ENCODE results near the gene VPS16. TPM values are rescaled to one million over a fixed set of nuclear protein-coding genes. Genes with fewer than 3 reads are reported as not detected.
"Not testable (repeated sequence)": the region's sequence is repeated elsewhere in the genome, so short reads cannot be mapped to it uniquely, and the experiment has no call there.

The VPS16 gene
- total RNA-seq, 1 experiment from 2014 or later = 16.3 TPM

- no peak for DNase-seq
- H3K4me1 ChIP-seq = no peaks in the 10 kb centered on the region
These were observed 39.2 kb upstream of the VPS16 start for GRCh38 chr20:2801286-2801728.

GRCh38 chr20:2804041-2804828, 36.3 kb upstream of the VPS16 start:
- Histone ChIP-seq H3K36me3 (no peaks in the 10 kb centered on the region), H3K27ac (no peak overlapping the region), H3K9me3 (replicated peaks) (no peaks in the 10 kb centered on the region), H3K4me1 (no peaks in the 10 kb centered on the region), H3K27me3 (no peaks in the 10 kb centered on the region), H3K4me3 (no peak overlapping the region)
- no peak for DNase-seq

More at GRCh38 chr20:2801286-2801728, 39.2 kb upstream of the VPS16 start:
- H3K9me3 ChIP-seq (replicated peaks) = no peaks in the 10 kb centered on the region
- no peaks in the 10 kb centered on the region for H3K27me3 ChIP-seq
- no peak overlapping the region for H3K4me3 ChIP-seq
- H3K27ac ChIP-seq = no peak overlapping the region
- H3K36me3 ChIP-seq = no peaks in the 10 kb centered on the region

- H3K9me3 ChIP-seq (replicated peaks) = no peaks in the 10 kb centered on the region
- no peaks in the 10 kb centered on the region for H3K36me3 ChIP-seq
- no peak for DNase-seq
- H3K4me3 ChIP-seq = no peak overlapping the region
- H3K27ac ChIP-seq = no peak overlapping the region
- no peaks in the 10 kb centered on the region for H3K27me3 ChIP-seq
- H3K4me1 ChIP-seq = no peaks in the 10 kb centered on the region
These were observed 35.5 kb upstream of the VPS16 start for GRCh38 chr20:2804852-2805688.

- Histone ChIP-seq H3K4me1 (no peaks in the 10 kb centered on the region), H3K9me3 (replicated peaks) (no peaks in the 10 kb centered on the region), H3K36me3 (no peaks in the 10 kb centered on the region), H3K4me3 (no peak overlapping the region), H3K27ac (no peak overlapping the region), H3K27me3 (no peaks in the 10 kb centered on the region)
- DNase-seq = no peak
These were observed 34.7 kb upstream of the VPS16 start for GRCh38 chr20:2805689-2806350.

- Histone ChIP-seq H3K9me3 (replicated peaks) (no peaks in the 10 kb centered on the region), H3K4me3 (no peak overlapping the region), H3K36me3 (no peaks in the 10 kb centered on the region), H3K27ac (no peak overlapping the region), H3K27me3 (no peaks in the 10 kb centered on the region), H3K4me1 (no peaks in the 10 kb centered on the region)
- no peak for DNase-seq
These were observed 34.2 kb upstream of the VPS16 start for GRCh38 chr20:2806351-2806701.

GRCh38 chr20:2807019-2807418, 33.5 kb upstream of the VPS16 start:
- no peak for DNase-seq
- Histone ChIP-seq H3K27me3 (no peaks in the 10 kb centered on the region), H3K9me3 (replicated peaks) (peaks cover 2% of the 10 kb centered on the region), H3K36me3 (no peaks in the 10 kb centered on the region), H3K27ac (no peak overlapping the region), H3K4me3 (no peak overlapping the region), H3K4me1 (no peaks in the 10 kb centered on the region)

- not testable (repeated sequence) for H3K4me3 ChIP-seq; H3K4me1 ChIP-seq; H3K27me3 ChIP-seq; H3K9me3 ChIP-seq (replicated peaks); H3K27ac ChIP-seq; DNase-seq; H3K36me3 ChIP-seq
These were observed 32.6 kb upstream of the VPS16 start for GRCh38 chr20:2807929-2808328.

- no peak overlapping the region for H3K27ac ChIP-seq
- peaks cover 7% of the 10 kb centered on the region for H3K9me3 ChIP-seq (replicated peaks)
- H3K36me3 ChIP-seq = no peaks in the 10 kb centered on the region
- peaks cover 15% of the 10 kb centered on the region for H3K4me1 ChIP-seq
- no peak for DNase-seq
- no peaks in the 10 kb centered on the region for H3K27me3 ChIP-seq
- H3K4me3 ChIP-seq = no peak overlapping the region
These were observed 30.9 kb upstream of the VPS16 start for GRCh38 chr20:2809690-2810089.

- Histone ChIP-seq H3K4me1 (peaks cover 25% of the 10 kb centered on the region), H3K27ac (no peak overlapping the region), H3K4me3 (no peak overlapping the region), H3K36me3 (no peaks in the 10 kb centered on the region), H3K9me3 (replicated peaks) (peaks cover 7% of the 10 kb centered on the region), H3K27me3 (no peaks in the 10 kb centered on the region)
- no peak for DNase-seq
These were observed 28.4 kb upstream of the VPS16 start for GRCh38 chr20:2812189-2812588.

GRCh38 chr20:2814076-2814475, 26.5 kb upstream of the VPS16 start:
- no peak for DNase-seq
- Histone ChIP-seq H3K27me3 (no peaks in the 10 kb centered on the region), H3K36me3 (no peaks in the 10 kb centered on the region), H3K4me1 (peaks cover 25% of the 10 kb centered on the region), H3K4me3 (no peak overlapping the region), H3K27ac (peak overlapping the region; percentile 11; the same call in 1 of the 2 replicates), H3K9me3 (replicated peaks) (peaks cover 7% of the 10 kb centered on the region)

GRCh38 chr20:2814587-2815051, 25.9 kb upstream of the VPS16 start, which contains the start of gene C20orf141:
TSS of gene C20orf141 (plus strand) at chr20:2814987. CDS start at chr20:2815185, 198 bp downstream.
- H3K27me3 ChIP-seq = no peaks in the 10 kb centered on the region
- no peaks in the 10 kb centered on the region for H3K36me3 ChIP-seq
- H3K4me1 ChIP-seq = peaks cover 25% of the 10 kb centered on the region
- peaks cover 7% of the 10 kb centered on the region for H3K9me3 ChIP-seq (replicated peaks)
- H3K27ac ChIP-seq = peak within 1 kb of the TSS; percentile 11; the same call in 1 of the 2 replicates
- H3K4me3 ChIP-seq = no peak within 1 kb of the TSS
- DNase-seq = peak; percentile 98 to 99

- peaks cover 33% of the 10 kb centered on the region for H3K4me1 ChIP-seq
- no peak overlapping the region for H3K4me3 ChIP-seq
- H3K27ac ChIP-seq = no peak overlapping the region
- no peaks in the 10 kb centered on the region for H3K27me3 ChIP-seq
- peaks cover 7% of the 10 kb centered on the region for H3K9me3 ChIP-seq (replicated peaks)
- no peaks in the 10 kb centered on the region for H3K36me3 ChIP-seq
- DNase-seq = no peak
These were observed 25.2 kb upstream of the VPS16 start for GRCh38 chr20:2815242-2815900.

- H3K27me3 ChIP-seq = no peaks in the 10 kb centered on the region
- H3K27ac ChIP-seq = no peak within 1 kb of the TSS
- H3K4me1 ChIP-seq = peaks cover 36% of the 10 kb centered on the region
- no peaks in the 10 kb centered on the region for H3K36me3 ChIP-seq
- H3K4me3 ChIP-seq = no peak within 1 kb of the TSS
- DNase-seq = no peak
- H3K9me3 ChIP-seq (replicated peaks) = peaks cover 7% of the 10 kb centered on the region
These were observed 24.4 kb upstream of the VPS16 start, which contains the start of gene TMEM239 for GRCh38 chr20:2816030-2816582. TSS of gene TMEM239 (plus strand) at chr20:2816364. CDS start at chr20:2816555, 191 bp downstream.

All from SJCRH30 (cell line).